Measurements from ENCODE around the gene IPO4. TPM values are rescaled to one million over a fixed set of nuclear protein-coding genes. Genes with fewer than 3 reads are reported as not detected.
A peak's percentile ranks its signal among the peaks of the same experiment; 100 is the strongest.

IPO4 gene
- total and polyA plus RNA-seq, 9 of the 15 experiments (the other 6 are each of a cell fraction or from before 2014, with no cell fraction given) = 7.3 to 122 (median 31.8) TPM

DNA sequence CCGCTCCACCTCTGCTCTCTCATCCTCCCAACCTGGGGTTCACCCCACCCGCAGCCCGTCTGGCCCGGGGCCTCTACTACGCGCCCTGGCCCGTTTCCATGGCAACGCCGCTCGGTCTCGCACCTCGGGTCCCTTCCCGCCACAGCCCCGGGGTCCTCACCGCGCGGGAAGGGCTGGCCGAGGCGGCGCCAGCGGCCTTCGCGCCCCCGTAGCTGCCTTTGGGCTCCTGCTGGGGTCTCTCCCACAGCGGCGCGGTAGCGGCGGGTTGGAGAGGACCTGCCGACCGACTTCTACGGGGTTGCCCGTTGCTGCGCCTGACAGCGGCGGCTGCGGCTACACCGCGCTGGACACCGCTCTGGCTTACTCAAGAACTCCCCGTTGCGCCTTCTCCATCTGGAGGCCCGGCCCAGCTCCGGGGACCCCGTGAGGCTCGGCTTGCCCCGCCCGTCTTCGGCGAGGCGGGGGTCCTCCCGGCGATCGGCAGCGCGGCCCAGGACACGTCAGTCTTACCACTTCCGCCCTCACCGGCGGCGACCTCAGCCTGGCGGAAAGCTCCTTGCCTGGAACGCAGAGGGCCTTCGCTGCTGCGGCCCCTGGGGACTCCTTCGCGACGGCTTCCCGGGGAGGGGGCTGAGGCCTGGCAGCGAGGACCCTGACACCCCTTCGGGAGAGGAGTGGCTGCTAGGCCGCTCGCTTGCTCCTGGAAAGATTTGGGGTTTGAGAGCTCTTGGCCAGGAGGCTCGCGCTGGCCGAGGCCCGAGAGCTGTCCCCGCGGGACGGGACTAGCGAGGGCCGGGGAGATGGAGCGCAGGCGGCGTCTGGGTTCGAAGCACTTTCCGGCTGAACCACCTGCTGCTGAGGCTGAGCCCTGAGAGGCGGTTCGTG, 6.8 kb upstream of the IPO4 start, which contains the start of gene TM9SF1 (continued):
- 0 out of 2 replicates have a peak, but pooled peaks have one; percentile 8 for TF ChIP-seq ZBTB26 (CRISPR knock-in tag; IDR thresholded peaks at IDR 0.05)
- TF ChIP-seq, protein P1, sequence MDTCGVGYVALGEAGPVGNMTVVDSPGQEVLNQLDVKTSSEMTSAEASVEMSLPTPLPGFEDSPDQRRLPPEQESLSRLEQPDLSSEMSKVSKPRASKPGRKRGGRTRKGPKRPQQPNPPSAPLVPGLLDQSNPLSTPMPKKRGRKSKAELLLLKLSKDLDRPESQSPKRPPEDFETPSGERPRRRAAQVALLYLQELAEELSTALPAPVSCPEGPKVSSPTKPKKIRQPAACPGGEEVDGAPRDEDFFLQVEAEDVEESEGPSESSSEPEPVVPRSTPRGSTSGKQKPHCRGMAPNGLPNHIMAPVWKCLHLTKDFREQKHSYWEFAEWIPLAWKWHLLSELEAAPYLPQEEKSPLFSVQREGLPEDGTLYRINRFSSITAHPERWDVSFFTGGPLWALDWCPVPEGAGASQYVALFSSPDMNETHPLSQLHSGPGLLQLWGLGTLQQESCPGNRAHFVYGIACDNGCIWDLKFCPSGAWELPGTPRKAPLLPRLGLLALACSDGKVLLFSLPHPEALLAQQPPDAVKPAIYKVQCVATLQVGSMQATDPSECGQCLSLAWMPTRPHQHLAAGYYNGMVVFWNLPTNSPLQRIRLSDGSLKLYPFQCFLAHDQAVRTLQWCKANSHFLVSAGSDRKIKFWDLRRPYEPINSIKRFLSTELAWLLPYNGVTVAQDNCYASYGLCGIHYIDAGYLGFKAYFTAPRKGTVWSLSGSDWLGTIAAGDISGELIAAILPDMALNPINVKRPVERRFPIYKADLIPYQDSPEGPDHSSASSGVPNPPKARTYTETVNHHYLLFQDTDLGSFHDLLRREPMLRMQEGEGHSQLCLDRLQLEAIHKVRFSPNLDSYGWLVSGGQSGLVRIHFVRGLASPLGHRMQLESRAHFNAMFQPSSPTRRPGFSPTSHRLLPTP (IDR thresholded peaks at IDR 0.05; ENCODE audit: borderline replicate concordance, extremely low read depth, insufficient read length) = no peak
- TF ChIP-seq ZNF3 (CRISPR knock-in tag; IDR thresholded peaks at IDR 0.05) = no peak
- TF ChIP-seq POLR2AphosphoS2 (IDR thresholded peaks at IDR 0.05; ENCODE audit: low read length) = no peak
- no peak for TF ChIP-seq SRSF1 (IDR thresholded peaks at IDR 0.05; ENCODE audit: low read depth, low read length)
- no peak for TF ChIP-seq EGR1 (conservative IDR thresholded peaks at IDR 0.05)
- TF ChIP-seq, protein P2, sequence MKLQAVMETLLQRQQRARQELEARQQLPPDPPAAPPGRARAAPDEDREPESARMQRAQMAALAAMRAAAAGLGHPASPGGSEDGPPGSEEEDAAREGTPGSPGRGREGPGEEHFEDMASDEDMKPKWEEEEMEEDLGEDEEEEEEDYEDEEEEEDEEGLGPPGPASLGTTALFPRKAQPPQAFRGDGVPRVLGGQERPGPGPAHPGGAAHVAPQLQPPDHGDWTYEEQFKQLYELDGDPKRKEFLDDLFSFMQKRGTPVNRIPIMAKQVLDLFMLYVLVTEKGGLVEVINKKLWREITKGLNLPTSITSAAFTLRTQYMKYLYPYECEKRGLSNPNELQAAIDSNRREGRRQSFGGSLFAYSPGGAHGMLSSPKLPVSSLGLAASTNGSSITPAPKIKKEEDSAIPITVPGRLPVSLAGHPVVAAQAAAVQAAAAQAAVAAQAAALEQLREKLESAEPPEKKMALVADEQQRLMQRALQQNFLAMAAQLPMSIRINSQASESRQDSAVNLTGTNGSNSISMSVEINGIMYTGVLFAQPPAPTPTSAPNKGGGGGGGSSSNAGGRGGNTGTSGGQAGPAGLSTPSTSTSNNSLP (IDR thresholded peaks at IDR 0.05; ENCODE audit: borderline replicate concordance, low read depth, low read length) = no peak
- TF ChIP-seq BRD9 (IDR thresholded peaks at IDR 0.05; ENCODE audit: low read depth, partially characterized antibody) = no peak
- TF ChIP-seq RBM39 (optimal IDR thresholded peaks at IDR 0.05; ENCODE audit: low read depth, low read length) = no peak
- no peak for TF ChIP-seq MYBL2 (IDR thresholded peaks at IDR 0.05; ENCODE audit: low read depth)
- TF ChIP-seq MYBL2 (CRISPR knock-in tag; IDR thresholded peaks at IDR 0.05; ENCODE audit: borderline replicate concordance) = no peak
- TF ChIP-seq SIX5 (IDR thresholded peaks at IDR 0.05; ENCODE audit: borderline replicate concordance in 1 of 2, insufficient read depth in 1 of 2, low read depth in 1 of 2, low read length in 2 of 2) = peak; percentile 34 to 41; a peak in 3 of 4 replicates
- TF ChIP-seq ZC3H4 (CRISPR knock-in tag; IDR thresholded peaks at IDR 0.05; ENCODE audit: borderline replicate concordance) = no peak
- no peak for TF ChIP-seq CREB3 (tag; conservative IDR thresholded peaks at IDR 0.05; ENCODE audit: low read depth)
- peak; percentile 69; the same call in 1 of the 2 replicates for TF ChIP-seq SIN3B (IDR thresholded peaks at IDR 0.05; ENCODE audit: low read depth)
- TF ChIP-seq POLR2G (IDR thresholded peaks at IDR 0.05; ENCODE audit: low read depth, low read length) = peak; percentile 94
- 0 out of 2 replicates have a peak, but pooled peaks have one; percentile 10 for TF ChIP-seq CBX1 (IDR thresholded peaks at IDR 0.05; ENCODE audit: low read depth)
- TF ChIP-seq POLR3G (IDR thresholded peaks at IDR 0.05; ENCODE audit: extremely low read depth, insufficient read length, insufficient replicate concordance) = no peak
- no peak; the same call in 1 of the 2 replicates for TF ChIP-seq MTA3 (IDR thresholded peaks at IDR 0.05; ENCODE audit: borderline replicate concordance)
- TF ChIP-seq EP300 (IDR thresholded peaks at IDR 0.05; ENCODE audit: low read length) = no peak
